Ecto neural progenitor cell (in vitro differentiated cells): ENCODE results near the gene AGPAT3.
"Not testable (repeated sequence)": the region's sequence is repeated elsewhere in the genome, so short reads cannot be mapped to it uniquely, and the experiment has no call there.

Experiments
- DNase-seq: peaks from one replicate; pipeline ENCODE4 v3.0.0-alpha.2; 2018; ENCODE audit warnings: low spot score

AGPAT3 gene

DNA sequence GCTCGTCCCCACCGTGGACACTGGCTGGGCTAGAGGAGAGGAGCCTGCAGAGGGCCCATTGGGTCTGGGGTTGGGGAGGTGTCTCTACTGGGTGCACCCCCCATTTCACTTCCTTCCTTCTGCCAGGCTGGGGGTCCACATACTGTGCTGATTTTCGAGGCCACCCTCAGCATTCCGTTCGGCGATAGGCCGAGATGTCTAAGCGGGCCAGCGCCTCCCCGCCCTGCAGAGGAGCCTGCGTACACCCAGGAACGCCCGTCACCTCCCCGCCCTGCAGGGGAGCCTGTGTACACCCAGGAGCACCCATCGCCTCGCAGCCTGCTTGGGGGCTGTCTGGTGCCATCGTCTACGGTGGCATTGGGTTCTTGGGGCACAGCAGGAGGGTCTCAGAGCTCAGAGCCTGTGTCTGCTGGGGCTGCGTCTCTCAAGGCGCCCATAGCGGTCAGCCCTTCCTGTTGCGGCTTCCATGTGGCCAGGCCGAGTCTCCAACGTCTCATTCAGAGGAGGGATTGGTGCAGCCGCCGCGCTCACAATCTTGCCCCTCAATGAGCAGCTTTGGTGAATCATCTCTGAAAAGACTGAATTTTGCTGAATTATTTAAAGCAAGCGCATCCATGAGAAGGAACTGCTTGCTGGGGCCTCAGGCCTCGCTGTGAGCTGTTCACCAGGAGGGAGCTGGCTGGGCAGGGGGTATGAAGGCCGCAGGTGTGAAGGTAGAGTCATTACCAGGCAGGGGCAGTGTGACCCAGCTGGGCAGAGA is 30.7 kb upstream of the AGPAT3 start:
- no peak for DNase-seq

DNA sequence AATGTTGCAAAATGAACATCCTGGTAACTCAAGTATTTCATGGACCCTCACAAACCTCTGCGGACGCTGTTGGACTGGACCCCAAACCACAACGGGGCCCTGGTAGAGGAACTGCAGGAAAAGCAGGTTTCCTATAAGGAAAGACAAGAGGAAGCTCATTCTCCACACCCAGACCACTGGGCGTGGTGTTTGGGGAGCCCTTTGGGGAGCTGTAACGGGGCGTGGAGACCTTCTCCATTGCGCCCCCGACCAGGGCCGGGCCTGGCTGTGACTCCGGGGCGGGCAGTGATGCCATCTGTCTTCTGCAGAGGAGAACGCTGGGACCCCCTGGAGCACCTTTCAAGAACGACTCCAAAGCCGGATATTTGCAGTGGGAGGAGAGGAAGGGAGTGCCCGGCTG is 30.0 kb upstream of the AGPAT3 start:
- no peak for DNase-seq

DNA sequence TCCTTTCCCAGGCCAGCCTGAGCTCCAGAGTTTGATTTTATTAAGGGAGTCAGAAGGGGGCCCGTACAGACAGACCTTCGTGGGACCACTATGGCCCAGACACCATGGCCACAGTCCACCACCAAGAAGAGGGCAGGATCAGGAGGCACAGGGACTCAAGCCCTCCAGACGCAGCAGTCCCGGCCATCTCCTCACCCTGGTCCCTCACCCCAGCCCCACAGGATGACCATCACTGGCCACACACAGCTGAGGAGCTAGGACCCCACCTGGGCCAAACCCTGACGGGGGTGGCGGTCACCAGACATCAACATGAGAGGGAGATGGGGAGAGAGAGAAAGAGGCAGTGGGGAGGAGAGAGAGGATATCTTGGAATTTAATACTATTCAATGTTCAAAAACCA is 29.2 kb upstream of the AGPAT3 start:
- no peak for DNase-seq

DNA sequence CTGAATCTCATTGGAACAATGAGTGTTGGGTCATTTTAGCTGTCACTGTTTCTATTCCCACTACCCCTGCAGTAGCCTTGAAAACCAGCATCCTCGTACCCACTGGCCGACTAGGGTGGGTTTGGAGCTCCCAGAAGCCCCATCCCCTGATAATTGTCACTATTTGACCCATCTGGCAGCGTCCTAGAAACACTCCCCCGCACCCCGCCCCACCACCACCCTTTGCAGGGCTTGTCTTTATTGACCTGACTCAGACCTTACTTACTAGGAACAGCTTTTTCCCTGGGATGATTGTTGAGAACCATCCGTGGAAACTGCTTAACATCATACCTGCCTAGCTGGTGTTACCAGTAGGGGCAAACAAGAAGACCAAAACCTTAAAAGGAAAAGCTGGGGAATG is 28.4 kb upstream of the AGPAT3 start:
- DNase-seq: no peak

DNA sequence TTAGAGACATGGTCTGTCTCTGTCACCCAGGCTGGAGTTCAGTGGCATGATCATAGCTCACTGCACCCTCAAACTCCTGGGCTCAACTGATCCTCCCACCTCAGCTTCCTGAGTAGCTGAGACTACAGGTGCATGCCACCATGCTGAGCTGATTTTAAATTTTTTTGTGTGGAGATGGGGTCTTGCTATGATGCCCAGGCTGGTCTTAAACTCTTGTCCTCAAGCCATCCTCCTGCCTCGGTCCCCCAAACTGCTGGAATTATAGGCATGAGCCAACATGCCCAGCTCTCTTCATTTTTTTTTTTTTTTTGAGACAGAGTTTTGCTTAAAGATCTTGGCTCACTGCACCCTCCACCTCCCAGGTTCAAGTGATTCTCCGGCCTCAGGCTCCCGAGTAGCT is 24.8 kb upstream of the AGPAT3 start:
- no peak for DNase-seq

DNA sequence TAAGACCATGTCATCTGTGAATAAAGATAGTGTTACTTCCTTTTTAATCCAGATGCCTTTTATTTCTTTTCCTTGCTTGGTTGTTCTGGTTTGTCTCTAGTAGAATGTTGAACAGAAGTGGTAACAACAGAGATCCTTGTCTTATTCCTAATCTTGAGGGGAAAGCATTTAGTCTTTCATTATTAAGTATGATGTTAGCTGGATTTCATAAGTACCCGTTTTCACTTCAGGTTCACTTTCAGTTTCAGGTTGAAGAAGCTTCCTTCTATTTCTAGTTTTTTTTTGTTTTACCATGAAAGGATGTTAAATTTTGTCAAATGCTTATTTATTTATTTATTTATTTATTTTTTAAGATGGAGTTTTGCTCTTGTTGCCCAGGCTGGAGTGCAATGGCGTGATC is 22.3 kb upstream of the AGPAT3 start:
- DNase-seq: no peak

DNA sequence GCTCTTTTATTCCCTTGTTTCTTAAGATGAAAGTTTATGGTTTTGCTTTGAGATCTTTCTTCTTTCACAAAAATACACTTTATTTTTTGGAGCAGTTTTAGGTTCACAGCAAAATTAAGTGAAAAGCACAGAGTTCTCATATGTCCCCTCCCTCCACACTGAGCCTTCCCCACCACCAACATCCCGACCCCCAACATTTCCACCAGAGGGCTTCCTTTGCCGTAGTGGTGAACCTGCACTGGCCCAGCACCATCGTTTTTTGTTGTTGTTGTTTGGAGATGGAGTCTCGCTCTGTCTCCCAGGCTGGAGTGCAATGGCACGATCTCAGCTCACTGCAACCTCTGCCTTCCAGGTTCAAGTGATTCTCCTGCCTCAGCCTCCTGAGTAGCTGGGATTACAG is 20.1 kb upstream of the AGPAT3 start:
- DNase-seq: not testable (repeated sequence)

DNA sequence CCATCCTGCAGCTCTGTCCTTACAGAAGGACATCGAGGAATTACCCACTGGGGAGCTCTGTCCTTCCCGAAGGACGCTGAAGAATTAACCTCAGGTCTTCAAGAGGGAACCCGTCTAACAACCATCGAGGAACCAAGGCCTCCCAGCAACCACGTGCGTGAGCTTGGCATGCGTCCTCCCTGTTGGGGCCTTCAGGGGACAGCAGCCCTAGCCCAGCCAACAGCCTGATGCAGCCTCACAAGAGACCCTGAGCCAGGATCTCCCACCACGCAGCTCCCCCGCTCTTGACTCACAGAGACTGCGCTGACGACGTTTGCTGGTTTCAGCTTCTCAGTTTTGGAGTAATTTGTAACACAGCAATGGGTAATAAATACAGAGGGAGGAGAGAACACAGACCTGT is 19.6 kb upstream of the AGPAT3 start:
- no peak for DNase-seq

DNA sequence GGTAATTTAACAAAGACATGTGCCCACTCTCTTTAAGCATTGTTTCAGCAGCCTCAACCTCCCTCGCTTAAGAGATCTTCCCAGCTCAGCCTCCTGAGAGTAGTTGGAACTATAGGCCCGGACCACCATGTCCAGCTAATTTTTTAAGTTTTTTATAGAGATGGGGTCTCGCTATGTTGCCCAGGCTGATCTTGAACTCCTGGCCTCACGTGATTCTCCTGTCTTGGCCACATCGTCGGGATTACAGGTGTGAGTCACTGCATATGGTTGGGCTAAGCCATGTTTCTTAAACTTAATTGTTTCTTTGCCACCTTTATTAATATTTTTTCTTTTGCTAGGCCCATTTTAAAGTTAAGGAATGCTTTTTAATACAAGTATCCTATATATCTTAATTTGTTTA is 18.6 kb upstream of the AGPAT3 start:
- DNase-seq: no peak

DNA sequence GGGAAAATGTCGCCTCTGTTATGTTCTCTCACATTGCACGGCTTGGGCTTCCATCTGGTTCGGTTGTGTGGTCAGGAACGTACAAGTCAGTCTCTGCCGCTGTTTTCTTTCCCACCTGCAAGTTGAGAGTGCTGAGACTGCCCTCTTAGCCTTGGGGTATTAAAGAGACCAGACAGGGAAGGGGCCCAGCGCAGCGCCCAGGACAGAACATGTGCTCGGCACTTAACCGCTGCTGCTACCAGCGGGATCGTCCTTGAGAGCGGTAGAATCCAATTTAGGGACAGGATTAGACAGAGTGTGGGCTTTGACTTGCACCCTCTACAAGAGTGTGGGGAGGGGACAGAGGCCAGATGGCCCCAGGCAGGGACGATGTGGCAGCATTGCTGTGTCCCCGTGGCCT is 17.7 kb upstream of the AGPAT3 start:
- no peak for DNase-seq

DNA sequence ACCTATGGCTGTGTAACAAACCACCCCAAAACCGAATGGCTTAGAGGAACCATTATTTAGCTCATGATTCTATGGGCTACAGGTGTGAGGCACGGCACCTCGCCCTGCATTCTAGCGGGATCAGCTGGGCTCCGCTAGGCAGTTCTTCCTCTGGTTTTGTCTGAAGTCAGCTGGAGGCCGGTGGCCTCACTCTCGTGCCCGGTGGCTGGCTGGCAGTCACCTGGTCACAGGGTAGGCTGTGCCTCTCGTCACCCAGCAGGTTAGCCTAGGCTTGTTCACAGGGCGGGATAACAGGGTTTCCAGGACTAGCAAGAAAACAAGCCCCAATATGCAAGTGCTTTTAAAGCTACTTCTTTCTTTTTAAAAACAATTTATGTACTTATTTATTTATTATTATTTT is 16.3 kb upstream of the AGPAT3 start:
- no peak for DNase-seq

DNA sequence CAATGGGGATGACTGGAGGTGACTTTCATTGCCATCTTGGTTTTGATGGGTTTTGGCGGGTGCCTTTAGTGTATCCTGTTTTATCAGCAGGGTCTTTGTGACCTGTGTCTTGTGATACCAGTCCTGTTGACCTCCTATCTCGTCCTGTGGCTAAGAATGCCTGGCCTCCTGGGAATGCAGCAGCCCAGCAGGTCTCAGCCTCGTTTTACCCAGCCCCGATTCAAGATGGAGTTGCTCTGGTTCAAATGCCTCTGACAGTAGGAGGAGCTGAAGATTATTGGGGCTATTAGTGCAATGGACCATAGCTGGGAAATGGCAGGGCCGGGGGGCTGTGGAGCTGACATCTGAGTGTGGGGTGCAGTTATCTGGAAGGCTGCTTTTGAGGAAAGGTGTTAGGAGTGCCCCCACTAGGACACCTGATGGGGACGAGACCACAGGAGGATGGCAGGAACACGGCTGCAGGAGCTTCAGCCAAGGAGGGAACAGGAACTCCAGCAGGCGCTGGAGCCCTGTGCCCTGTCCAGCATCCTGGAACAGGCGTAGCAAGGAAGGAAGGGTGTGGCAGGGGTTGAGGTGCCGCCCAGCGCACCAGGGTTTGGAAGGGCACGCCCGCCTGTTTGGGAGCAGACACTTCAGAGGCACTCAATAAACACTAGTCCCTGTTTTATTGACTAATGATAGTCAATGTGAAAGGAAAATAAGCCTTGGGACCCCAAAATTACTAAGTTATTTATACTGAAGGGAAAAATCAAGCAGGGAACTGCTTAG is 15.3 kb upstream of the AGPAT3 start:
- no peak for DNase-seq

DNA sequence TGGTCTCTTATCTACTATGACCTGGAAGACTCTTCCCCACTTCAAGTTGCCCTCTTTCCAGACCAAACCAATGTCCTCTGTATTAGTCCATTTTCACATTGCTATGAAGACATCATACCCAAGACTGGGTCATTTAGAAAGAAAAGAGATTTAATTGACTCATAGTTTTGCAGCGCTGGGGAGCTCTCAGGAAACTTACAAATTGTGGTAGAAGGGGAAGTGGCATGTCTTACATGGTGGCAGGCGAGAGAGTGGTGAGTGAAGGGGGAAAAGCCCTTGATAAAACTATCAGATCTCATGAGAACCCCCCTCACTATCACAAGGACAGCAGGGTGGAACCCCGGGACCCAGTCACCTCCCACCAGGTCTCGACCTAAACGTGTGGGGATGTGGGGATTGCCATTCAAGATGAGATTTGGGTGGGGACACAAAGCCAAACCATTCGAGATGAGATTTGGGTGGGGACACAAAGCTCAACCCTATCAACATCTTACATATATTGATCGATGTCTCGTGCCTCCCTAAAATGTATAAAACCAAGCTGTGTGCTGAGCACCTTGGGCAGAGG is 14.2 kb upstream of the AGPAT3 start:
- DNase-seq: no peak

DNA sequence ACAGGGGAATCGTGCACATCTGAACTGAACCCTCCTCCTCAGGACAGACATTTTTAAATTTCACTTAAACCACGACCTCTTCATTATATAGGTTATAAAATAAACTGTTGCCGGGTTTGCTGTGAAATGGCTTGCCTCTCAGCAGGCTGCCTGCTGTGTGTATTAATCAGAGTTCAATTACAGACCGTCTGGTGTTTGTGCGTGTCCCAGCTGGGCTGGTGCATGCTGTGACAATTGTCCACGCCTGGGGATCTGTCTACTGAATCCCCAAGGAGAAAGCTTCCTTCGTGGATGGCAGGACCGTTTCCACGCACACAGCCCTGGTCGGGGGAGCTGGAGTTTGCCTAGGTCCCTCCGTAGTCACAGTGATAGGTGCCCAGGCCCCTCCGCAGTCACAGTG is 13.4 kb upstream of the AGPAT3 start:
- DNase-seq: no peak

DNA sequence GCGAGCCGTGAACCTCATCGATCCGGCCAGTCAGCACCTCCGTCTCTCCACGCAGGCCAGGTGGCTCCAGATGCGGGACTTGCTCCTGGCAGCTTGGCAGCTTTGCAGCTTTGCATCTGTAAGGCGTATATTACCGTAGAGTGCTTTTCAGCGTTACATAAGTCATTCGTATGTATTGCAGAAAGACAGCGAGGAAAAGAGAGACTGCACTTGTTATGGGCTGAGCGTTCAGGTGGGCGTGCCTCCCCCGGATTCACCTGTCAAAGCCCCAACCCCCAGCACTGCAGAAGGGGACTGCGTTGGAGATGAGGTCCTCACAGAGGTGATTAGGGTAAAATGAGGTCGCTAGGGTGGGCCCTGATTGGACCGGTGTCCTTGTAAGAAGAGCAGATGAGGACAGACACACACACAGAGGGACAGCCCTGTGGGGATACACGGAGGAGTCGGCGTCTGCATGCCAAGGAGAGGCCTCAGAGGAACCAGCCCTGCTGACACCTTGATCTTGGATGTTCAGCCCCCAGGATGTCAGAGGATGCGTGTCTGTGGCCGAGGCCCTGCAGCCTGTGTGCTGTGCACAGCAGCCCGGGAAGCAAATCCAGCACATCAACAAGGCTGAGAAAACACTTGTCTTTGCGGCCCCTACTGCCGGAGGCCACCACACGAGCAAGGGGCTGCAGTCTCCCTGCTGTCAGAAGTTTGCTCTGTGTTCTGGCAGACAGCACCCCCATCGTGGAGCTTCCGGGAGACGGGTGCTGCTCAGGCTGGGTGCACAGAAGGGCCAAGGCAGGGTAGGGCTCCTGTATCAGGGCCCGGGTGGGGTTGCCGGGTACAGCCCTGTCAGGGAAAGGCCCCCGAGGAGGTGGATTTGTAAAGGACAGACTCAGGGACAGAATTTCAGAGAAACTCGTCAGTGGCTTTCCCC is 10.9 kb upstream of the AGPAT3 start:
- DNase-seq: no peak

DNA sequence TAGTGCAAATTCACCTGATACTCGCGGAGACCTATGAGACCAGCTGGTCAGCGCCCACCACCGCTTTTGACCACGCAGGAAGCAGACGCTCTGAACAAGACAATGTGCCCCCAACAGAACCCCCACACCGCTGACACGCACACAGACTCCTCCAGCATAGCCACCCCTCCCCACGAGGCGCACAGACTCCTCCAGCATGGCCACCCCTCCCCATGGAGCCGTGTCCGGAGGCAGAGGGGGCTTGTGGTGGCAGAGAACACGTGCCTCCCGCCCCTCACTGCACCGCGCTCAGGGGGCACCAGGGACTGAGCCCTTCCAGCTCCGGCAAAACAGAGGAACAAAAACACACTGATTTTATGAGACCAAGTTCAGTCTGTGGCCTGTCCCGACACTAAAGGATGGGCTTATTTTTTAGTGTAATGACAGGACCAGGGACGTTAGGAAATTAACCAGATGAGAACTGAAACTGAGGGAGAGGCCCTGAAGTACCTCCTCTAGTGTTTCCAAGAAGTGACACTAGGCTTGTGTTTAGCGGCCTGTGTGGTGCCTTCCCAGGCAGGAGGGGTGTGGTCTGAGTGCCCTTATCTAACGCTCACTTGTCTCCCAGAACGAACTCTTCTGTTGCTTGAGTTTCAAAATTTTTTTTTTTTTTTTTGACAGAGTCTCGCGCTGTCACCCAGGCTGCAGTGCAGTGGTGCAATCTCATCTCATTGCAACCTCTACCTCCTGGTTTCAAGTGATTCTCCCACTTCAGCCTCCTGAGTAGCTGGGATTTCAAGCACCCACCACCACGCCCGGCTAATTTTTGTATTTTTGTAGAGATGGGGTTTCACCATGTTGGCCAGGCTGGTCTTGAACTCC is 10.0 kb upstream of the AGPAT3 start:
- no peak for DNase-seq

DNA sequence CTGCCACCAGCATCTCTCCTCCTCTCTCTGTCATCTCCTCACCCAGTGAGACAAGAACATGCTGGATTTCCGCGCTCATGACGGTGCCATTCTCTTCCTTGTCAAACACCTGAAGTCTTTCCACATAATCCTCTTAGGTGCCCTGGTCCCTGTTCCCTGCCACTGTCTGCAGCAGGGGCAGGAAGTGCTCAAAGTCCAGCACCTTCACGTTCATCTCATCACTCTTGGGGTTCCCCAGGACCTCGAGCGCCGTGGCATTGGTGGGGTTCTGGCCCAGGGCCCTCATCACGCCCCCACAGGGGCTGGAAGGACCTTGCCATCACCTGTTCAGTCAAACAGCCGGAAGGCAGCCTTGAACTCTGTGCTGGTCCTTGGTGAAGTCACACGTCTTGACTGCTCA is 9.1 kb upstream of the AGPAT3 start:
- no peak for DNase-seq

DNA sequence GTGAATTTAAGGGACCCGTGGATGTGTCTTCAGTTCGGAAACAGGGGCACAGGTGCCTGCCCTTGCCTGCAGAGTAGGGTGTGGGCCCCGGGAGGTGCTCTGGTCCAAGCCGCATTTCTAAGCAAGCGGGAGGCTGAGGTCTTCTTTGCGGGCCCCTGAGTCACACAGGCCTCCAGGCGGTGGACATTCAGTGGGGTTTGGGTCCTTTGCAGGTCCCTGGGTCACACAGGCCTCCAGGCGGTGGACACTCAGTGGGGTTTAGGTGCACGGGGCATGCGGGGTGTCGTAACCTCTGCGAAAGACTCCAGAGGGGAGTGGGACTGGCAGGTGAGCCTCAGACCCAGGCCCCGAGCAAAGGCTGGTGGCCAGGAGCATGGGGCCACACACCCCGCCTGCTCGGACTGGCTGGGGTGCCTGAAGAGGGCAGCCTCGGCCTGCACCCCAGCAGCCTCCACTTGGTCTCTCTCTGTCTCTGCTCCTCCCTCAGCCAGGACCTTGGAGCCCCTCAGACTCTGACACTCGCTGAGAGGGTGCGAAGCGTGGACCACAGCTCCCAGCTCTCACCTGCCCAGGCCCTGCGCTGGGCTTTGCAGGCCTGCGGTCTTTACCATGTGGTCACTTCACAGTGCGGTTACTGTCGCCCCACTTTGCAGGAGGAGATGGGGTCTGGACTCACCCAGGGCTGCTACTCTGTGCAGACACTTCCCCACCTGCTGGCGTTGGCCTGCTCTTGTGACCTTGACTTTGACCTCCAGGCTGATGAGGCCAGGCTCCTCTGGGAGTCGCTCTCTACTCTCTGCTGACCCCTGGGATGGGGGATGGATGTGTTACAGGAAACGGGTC is 6.0 kb upstream of the AGPAT3 start:
- DNase-seq: no peak

DNA sequence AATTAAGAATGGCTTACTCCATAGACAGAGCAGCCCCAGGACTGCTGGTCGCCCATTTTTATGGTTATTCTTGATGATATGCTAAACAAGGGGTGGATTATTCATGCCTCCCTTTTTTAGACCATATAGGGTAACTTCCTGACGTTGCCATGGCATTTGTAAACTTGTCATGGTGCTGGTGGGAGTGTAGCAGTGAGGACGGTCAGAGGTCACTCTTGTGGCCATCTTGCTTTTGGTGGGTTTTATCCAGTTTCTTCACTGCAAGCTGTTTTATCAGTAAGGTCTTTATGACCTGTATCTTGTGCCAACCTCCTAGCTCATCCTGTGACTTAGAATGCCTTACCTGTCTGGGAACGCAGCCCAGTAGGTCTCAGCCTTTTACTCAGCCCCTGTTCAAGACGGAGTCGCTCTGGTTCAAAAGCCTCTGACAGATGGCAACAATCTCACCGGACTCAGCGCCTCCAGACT is 5.2 kb upstream of the AGPAT3 start:
- no peak for DNase-seq

DNA sequence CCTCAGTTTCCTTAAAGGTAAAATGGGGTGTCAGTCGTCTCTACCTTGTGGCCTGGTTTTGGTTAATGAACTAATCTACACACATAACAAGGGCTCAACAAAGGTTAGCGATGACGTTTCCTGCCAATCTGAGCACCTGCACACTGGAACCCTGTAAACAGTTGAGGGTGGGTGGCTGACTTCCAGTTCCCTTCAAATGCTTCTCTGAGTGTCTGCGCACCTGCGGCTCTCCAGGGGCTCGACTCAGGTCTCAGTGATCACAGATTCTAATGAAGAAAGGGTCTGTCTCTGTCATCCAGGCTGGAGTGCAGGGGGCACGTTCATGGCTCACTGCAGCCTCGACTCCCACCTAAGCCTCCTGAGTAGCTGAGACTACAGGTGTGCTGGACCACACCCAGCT is 3.3 kb upstream of the AGPAT3 start:
- no peak for DNase-seq
